RWPE1 (cell line): ENCODE results near the gene FAM8A1.

Experiments
- CTCF ChIA-PET: fragments of 350-600 bp; sonication (Branson Sonifier 250); formaldehyde crosslinking; extraction: SDS; loops from one replicate; lab custom pipeline; 2021; lab: Yijun Ruan, JAX
- POLR2A ChIA-PET: fragments of 400-600 bp; formaldehyde crosslinking; extraction: SDS; loops from one replicate; lab custom pipeline; 2020; ENCODE audit warnings: antibody characterized with exemption; ENCODE audit not compliant: low non-redundant PET; lab: Yijun Ruan, JAX
- DNase-seq: peaks from one replicate; pipeline ENCODE4 v3.0.0; 2012; ENCODE audit warnings: low spot score
- H3K27ac ChIP-seq: fragments of 450-650 bp; 2 replicates; pipeline ENCODE4 v1.5.1; 2017
- TF ChIP-seq, protein P1 (sequence below): fragments of 450-650 bp; conservative IDR thresholded peaks from 2 replicates; pipeline ENCODE4 v1.5.1; 2017; ENCODE audit warnings: low read depth, mild to moderate bottlenecking

FAM8A1 gene

DNA sequence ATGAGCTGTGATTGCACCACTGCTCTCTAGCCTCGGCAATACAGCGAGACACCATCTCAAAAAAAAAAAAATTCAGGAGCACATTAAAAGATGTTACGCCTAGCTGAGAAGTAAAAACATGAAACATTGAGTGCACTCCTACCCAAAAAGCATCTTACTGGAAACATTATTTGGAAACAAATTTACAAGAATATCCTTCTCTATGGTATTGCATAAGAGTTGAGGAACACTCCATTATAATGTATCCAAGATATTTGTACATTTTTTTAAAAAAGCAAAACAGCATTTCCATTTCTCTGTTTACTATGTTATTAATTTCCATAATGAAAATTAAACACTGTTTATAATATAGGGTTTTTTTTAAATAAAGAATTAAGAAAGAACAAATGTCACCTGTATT is 48.6 kb downstream of the FAM8A1 start:
- no peak overlapping the region for H3K27ac ChIP-seq
- ChIA-PET CTCF (no interaction called here), POLR2A (no interaction called here)
- TF ChIP-seq, protein P1, sequence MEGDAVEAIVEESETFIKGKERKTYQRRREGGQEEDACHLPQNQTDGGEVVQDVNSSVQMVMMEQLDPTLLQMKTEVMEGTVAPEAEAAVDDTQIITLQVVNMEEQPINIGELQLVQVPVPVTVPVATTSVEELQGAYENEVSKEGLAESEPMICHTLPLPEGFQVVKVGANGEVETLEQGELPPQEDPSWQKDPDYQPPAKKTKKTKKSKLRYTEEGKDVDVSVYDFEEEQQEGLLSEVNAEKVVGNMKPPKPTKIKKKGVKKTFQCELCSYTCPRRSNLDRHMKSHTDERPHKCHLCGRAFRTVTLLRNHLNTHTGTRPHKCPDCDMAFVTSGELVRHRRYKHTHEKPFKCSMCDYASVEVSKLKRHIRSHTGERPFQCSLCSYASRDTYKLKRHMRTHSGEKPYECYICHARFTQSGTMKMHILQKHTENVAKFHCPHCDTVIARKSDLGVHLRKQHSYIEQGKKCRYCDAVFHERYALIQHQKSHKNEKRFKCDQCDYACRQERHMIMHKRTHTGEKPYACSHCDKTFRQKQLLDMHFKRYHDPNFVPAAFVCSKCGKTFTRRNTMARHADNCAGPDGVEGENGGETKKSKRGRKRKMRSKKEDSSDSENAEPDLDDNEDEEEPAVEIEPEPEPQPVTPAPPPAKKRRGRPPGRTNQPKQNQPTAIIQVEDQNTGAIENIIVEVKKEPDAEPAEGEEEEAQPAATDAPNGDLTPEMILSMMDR = no peak
- DNase-seq = no peak

DNA sequence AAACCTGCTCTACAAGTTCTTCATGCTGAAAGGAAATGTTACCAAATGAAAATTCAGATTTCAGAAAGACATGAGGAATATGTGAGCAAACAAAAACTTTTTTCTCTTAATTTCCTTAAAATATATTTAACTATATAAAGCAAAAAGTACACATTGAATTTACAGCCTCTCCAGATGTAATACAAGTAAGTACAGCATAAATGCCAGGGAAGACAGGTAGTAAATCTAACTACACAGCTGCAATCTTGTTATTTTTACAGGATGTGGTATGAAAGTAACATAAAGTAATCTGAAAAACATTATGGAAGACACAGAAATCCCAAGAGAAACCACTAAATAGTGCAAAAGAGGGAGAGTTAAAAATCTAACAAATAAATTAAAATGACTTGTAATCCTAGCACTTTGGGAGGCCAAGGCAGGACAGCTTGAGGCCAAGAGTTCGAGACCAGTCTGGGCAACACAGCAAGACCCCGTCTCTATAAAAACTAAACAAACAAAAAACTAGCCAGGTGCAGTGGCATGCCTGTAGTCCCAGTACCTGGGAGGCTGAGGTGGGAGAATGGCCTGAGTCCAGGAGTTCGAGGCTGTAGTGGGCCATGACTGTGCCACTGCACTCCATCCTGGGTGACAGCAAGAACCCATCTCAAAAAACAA is 50.7 kb downstream of the FAM8A1 start:
- POLR2A ChIA-PET = no interaction called here
- CTCF ChIA-PET = interaction anchor here (1.0 kb wide), 1 partner anchor 26 kb away, joined by 5 read pairs; no protein-coding TSS in a partner anchor
- TF ChIP-seq, protein P1 = no peak
- no peak for DNase-seq
- H3K27ac ChIP-seq = no peak overlapping the region

DNA sequence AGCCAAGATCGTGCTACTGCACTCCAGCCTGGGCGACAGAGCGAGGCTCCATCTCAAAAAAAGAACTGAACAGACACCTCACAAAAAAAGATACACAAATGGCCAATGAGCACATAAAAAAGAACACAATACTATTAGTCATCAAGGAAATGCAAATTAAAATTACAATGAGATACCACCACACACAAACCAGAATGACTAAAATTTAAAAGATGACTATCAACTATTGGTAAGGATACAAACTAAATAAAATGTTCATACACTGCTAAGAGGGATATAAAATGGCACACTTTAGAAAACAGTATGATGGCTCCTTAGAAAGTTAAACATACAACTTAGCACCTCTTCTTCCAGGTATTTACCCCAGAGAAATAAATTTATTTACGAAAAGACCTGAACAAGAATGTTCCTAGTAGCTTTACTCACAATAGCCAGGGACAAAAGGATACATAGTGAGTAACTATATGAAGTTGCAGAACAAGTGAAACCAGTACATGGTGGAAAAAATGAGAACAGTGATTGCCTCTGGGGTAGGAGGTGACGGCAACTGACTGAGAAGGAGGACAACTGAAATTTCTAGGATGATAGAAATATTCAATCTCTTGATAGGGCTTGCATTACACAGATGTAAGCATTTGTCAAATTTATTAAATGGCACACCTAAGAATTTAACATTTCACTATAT is 53.2 kb downstream of the FAM8A1 start:
- CTCF ChIA-PET = no interaction called here
- no peak for DNase-seq
- TF ChIP-seq, protein P1 = no peak
- POLR2A ChIA-PET = interaction anchor here (0.6 kb wide), 1 partner anchor 39 kb away, joined by 3 read pairs; no protein-coding TSS in a partner anchor
- no peak overlapping the region for H3K27ac ChIP-seq

DNA sequence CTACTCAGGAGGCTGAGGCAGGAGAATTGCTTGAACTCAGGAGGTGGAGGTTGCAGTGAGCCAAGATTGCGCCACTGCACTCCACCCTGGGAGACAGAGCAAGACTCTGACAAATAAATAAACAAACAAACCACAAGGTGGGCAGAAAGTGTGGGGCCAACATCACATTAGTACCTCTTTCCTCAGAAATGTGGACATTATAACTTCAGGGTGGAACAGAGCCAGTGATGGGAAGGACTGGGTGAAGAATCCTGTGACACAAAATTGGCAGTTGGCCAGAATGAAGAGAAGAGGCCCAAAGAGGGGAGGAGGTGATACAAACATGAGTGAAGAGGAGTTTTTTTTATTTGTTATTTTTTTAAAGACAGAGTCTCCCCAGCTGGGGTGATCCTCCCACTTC is 56.0 kb downstream of the FAM8A1 start:
- H3K27ac ChIP-seq = no peak overlapping the region
- ChIA-PET CTCF (interaction anchor here (0.6 to 0.7 kb wide), 2 partner anchors 31 to 767 kb away, joined by 3 read pairs; no protein-coding TSS in a partner anchor), POLR2A (no interaction called here)
- no peak for DNase-seq
- TF ChIP-seq, protein P1 = no peak

DNA sequence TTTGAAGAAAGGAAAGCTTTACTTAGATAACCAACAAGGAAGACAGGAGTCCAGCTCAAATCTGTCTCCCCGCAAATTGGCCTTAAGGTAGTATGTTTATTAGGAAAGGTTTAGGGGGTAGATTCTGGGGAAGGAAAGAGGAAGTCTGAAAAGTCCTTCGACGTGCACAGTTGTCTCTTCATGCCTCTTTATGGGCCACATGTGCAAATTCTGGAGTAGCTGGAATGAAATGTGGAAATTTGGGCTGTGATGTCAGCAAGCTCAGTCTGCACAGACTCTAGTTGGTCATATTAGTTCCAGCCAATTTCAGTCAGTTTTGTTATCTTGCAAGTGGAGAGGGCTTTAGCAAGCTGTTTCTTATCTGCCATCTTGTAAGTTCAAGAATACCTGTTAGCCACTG is 56.5 kb downstream of the FAM8A1 start:
- DNase-seq = no peak
- TF ChIP-seq, protein P1 = no peak
- ChIA-PET CTCF (interaction anchor here (0.7 kb wide), 1 partner anchor 766 kb away, joined by 3 read pairs; no protein-coding TSS in a partner anchor), POLR2A (no interaction called here)
- no peak overlapping the region for H3K27ac ChIP-seq
